Measurements from ENCODE around the gene MRPL32. TPM values are rescaled to one million over a fixed set of nuclear protein-coding genes. Genes with fewer than 3 reads are reported as not detected.

MRPL32 gene
- total RNA-seq, 4 donors from 2014 or later: 10.0 to 79.4 (median 51.9) TPM

- TF ChIP-seq CTCF (IDR thresholded peaks at IDR 0.05): no peak
- no peak for TF ChIP-seq POLR2A (IDR thresholded peaks at IDR 0.05)
- DNase-seq: no peak
- Histone ChIP-seq H3K27ac (no peak overlapping the region), H3K9me3 (no peaks in the 10 kb centered on the region), H3K27me3 (no peaks in the 10 kb centered on the region), H3K4me1 (no peaks in the 10 kb centered on the region), H3K4me3 (no peak overlapping the region), H3K36me3 (no peaks in the 10 kb centered on the region)
- intact Hi-C loops (cut with DNase I; ENCODE audit: low total_unique reads): no loop called here
Measured at GRCh38 chr7:42982604-42983115, 50.5 kb downstream of the MRPL32 start.

- intact Hi-C loops (cut with DNase I; ENCODE audit: low total_unique reads): no loop called here
- no peak overlapping the region for H3K27ac ChIP-seq
- H3K4me3 ChIP-seq: no peak overlapping the region
- DNase-seq: no peak
- no peaks in the 10 kb centered on the region for H3K27me3 ChIP-seq
- no peaks in the 10 kb centered on the region for H3K4me1 ChIP-seq
- H3K36me3 ChIP-seq: no peaks in the 10 kb centered on the region
- TF ChIP-seq CTCF (IDR thresholded peaks at IDR 0.05): no peak
- no peak for TF ChIP-seq POLR2A (IDR thresholded peaks at IDR 0.05)
- H3K9me3 ChIP-seq: no peaks in the 10 kb centered on the region
Measured at GRCh38 chr7:42984137-42984536, 52.0 kb downstream of the MRPL32 start.

- H3K27me3 ChIP-seq: no peaks in the 10 kb centered on the region
- TF ChIP-seq CTCF (IDR thresholded peaks at IDR 0.05): no peak
- TF ChIP-seq POLR2A (IDR thresholded peaks at IDR 0.05): no peak
- no peaks in the 10 kb centered on the region for H3K4me1 ChIP-seq
- H3K36me3 ChIP-seq: no peaks in the 10 kb centered on the region
- intact Hi-C loops (cut with DNase I; ENCODE audit: low total_unique reads): no loop called here
- no peak overlapping the region for H3K4me3 ChIP-seq
- no peak for DNase-seq
- H3K27ac ChIP-seq: no peak overlapping the region
- H3K9me3 ChIP-seq: no peaks in the 10 kb centered on the region
Measured at GRCh38 chr7:42986213-42986612, 54.0 kb downstream of the MRPL32 start.

- DNase-seq: no peak
- TF ChIP-seq POLR2A (IDR thresholded peaks at IDR 0.05) (no peak), CTCF (IDR thresholded peaks at IDR 0.05) (no peak)
- H3K36me3 ChIP-seq: no peaks in the 10 kb centered on the region
- no peak overlapping the region for H3K27ac ChIP-seq
- H3K27me3 ChIP-seq: no peaks in the 10 kb centered on the region
- no peaks in the 10 kb centered on the region for H3K9me3 ChIP-seq
- intact Hi-C loops (cut with DNase I; ENCODE audit: low total_unique reads): no loop called here
- no peaks in the 10 kb centered on the region for H3K4me1 ChIP-seq
- no peak overlapping the region for H3K4me3 ChIP-seq
Measured at GRCh38 chr7:42986781-42987248, 54.6 kb downstream of the MRPL32 start.

Other genes with a start within 250 kb of the MRPL32 start
- 10 to 100 TPM in 2 of 4 donors, 1 to 10 TPM in 2; 5.9 to 22.5 (median 11.9) TPM for gene C7orf25, start 20.3 kb upstream of the MRPL32 start, total RNA-seq
- gene PSMA2, start 202 bp upstream of the MRPL32 start, total RNA-seq: 100 to 1,000 TPM in 1 of 4 donors, 10 to 100 TPM in 3; 54.5 to 121 (median 67.2) TPM
- gene HECW1, start 180.3 kb downstream of the MRPL32 start, total RNA-seq: under 1 TPM in 1 of 4 donors, not detected in 3; 0.28 TPM